ENCODE measurements around the gene SEC22A.
A peak's percentile ranks its signal among the peaks of the same experiment; 100 is the strongest.
"Not testable (repeated sequence)": the region's sequence is repeated elsewhere in the genome, so short reads cannot be mapped to it uniquely, and the experiment has no call there.

SEC22A gene

DNA sequence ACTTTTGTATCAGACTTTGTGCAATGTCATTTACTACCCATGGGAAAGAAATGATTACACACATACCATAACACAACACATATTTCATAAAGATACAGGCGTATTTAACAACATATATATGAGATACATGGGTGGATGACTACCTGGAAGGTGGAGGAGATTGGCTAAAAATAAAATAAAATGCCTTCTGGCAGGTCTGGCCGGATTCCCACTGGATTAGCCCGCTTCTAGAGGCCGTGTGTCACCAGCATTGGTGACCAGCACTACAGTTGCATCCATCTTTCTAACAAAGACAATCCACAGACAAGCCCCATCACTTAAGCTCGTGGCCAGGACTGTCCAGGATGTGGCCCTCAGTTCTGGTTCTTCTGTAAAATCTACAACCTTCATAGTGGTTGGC lies 21.0 kb upstream of the SEC22A start:
- DNase-seq (ENCODE audit: low spot score), result no peak

DNA sequence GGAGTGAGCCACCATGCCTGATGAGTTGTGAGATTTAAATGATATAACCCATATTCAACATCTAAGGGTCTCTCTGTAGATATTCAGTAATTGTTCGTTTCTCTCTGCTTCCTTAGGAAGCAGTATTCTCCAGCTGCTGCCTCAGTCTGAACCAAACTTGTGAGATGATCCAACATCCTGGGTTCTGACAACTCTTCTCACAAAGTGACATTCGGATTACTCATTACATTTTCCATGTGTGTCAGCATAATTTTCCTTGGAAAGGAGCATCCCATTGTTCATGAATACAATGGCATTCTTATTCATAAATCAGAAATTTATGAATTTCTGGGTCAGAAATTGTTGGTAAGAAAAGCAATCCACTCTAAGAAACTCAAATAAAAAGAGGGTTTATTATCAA lies 15.0 kb upstream of the SEC22A start:
- DNase-seq (ENCODE audit: low spot score), result no peak

DNA sequence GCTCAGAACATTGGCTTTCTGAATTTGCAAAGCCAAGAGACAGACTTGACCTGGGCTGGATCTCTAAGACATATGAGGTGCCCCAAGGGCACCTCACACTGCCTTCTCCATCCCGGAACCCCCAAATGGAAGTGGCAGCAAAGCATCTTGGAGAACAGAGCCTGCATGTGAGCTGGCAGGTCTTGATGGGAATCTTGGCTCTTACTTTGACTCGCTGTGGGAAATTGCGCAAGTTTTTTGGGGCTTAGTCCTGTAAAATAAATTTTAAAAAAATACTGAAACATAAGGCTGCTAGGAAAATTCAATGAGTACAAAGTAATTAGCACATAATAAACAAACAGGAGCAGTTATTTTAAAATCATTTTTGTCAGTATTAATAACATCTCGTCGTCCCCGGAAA lies 13.7 kb upstream of the SEC22A start:
- DNase-seq (ENCODE audit: low spot score), result no peak

- no peak for DNase-seq (ENCODE audit: low spot score)
These were observed 8.2 kb upstream of the SEC22A start for GRCh38 chr3:123193448-123194101.

DNA sequence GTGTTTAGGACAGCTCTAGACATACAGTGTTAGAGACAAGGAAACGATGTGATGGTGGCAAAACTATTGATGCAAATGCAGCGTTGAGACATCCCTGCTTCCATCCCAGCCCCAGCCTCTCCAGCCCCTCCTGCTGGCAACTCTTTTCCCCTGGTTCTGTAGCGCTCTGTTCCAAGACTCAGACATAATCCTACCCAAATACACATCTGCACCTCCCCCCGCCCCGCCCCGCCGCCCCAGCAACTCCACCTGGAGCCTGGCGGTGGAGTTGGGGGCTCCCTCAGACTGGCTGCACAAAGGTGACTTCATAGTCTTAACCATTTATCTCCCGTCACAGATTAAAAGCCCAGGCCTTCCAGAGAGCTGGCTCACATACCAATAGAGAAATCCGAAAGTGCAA lies 7.2 kb upstream of the SEC22A start:
- no peak for DNase-seq (ENCODE audit: low spot score)

DNA sequence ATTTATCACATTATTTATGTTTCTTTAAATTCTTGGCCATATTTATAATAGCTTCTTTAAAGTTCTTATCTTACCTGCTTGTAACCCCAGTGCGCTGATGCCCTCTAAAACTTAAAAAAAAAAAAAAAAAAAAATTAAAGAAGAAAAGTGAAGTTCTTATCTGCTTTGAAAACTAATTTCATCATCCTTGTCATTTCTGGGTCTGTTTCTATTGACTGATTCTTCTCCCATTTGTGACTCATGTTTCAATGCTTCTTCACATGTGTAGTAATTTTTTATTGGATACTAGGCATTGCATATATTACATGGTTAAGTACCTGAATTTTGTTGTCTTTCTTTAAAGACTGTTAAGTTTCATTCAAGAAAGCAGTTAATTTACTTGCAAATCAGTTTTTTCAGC lies 3.4 kb upstream of the SEC22A start:
- no peak for DNase-seq (ENCODE audit: low spot score)

DNA sequence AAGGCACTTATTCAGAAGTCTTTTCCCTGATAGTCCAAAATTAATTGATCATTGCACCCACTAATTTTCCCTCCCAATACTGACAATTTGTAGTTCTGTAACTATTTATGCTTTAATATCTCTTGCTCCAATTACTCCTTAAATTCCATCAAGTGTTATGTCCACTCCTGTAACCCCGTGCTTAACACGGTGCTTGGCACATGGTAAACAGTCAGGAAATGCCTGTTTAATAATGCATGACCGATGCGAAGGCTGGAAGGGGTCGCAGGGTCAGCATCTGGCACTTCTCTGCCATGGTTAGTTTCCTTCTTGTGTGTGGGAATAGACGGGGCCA lies 553 bp upstream of the SEC22A start:
- no peak for DNase-seq (ENCODE audit: low spot score)

DNA sequence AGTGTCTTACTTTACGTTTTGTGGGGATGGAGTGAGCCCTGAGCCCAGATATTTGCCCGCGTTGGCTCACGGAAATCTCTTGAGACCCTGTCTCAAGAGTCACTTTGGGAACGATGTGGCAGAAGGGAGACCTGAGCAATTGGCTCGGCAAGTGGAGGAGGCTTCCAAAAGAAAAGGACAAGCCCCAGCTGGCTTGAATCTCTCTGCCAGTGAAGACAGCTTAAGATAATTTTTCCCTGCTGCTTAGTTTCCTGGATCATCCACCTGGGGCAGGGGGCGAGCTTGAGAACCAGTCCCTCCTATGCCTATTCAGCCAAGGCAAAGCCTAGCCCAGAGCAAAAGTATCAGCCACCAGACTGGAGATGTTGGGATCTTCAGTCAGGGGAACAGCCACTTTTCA lies 708 bp downstream of the SEC22A start:
- DNase-seq (ENCODE audit: low spot score), result peak; percentile 8

DNA sequence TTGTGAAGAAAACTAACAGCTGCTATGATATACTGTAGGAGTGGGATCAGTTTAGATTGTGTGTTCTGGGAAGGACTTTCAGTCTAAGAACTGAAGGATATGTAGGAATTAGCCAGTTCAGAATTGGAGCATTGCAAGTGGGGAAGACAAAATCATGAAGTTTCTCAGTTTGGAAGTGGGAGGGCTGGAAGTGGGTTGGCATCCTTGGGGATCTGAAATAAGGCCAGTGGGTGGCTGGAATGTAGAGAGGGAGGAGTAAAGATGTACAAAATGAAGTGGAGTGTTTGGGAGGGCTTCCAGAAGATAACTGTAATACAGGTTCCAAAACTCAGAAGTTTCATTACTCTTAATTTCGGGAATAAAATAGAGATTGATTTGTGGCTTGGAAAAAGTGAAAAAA lies 17.2 kb downstream of the SEC22A start:
- no peak for DNase-seq (ENCODE audit: low spot score)

DNA sequence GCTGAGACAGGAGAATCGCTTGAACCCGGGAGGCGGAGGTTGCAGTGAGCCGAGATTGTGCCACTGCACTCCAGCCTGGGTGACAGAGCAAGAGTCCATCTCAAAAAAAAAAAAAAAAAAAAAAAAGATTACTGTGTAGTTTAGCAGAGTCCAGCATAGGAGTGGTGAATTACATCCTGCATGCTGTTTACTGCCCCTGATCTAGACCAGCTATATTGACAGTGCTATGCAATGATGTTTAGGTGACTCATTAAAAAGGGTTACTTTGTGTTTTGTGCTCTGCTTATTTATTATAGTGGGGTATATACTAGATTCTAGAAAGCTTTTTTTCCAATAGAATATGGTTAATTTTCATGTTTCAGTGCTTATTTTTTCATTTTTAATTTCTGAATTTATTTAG lies 19.6 kb downstream of the SEC22A start:
- DNase-seq (ENCODE audit: low spot score), result not testable (repeated sequence)

GRCh38 chr3:123225016-123225415 lies 23.3 kb downstream of the SEC22A start:
- no peak for DNase-seq (ENCODE audit: low spot score)

DNA sequence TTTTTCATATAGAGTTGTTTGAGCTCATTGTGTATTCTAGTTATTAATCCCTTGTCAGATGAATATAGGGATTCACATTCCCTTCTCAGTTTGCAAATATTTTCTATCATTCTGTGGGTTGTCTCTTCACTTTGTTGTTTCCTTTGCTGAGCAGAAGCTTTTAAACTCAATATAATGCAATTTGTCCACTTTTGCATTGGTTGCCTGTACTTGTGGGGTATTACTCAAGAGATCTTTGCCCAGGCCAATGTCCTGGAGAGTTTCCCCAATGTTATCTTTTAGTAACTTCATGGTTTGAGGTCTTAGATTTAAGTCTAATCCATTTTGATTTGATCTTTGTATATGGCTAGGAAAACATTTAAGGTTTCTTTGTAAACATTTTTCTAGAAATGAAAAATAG lies 24.8 kb downstream of the SEC22A start:
- DNase-seq (ENCODE audit: low spot score), result no peak

GRCh38 chr3:123229145-123229544 lies 27.4 kb downstream of the SEC22A start:
- DNase-seq (ENCODE audit: low spot score), result no peak

DNA sequence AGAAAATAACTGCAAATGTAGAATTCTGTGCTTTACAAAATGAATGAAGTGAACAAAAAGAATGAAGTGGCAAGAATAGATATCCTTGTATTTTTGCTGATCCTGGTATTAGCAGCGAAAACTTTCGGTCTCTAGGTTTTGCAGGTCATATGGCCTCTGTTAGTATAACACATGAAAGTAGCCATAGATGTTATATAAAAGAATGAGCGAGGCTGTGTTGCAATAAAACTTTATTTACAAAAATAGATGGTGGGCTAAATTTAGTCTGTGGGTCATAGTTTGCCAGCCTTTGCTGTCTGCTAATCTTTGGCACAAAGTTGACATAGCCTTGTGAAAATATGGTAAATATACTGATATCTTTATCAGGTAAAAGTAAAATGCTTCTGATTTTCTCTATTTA lies 35.2 kb downstream of the SEC22A start:
- DNase-seq (ENCODE audit: low spot score), result no peak

DNA sequence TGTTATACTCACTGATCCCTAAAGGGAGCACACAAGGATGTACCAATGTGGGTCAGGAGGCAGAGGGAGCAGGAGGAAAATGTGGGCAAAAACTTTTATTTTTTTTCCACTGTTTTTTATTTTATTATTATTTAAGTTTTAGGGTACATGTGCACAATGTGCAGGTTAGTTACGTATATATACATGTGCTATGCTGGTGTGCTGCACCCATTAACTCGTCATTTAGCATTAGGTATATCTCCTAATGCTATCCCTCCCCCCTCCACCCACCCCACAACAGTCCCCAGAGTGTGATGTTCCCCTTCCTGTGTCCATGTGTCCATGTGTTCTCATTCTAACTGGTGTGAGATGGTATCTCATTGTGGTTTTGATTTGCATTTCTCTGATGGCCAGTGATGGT lies 37.4 kb downstream of the SEC22A start:
- DNase-seq (ENCODE audit: low spot score), result not testable (repeated sequence)

DNA sequence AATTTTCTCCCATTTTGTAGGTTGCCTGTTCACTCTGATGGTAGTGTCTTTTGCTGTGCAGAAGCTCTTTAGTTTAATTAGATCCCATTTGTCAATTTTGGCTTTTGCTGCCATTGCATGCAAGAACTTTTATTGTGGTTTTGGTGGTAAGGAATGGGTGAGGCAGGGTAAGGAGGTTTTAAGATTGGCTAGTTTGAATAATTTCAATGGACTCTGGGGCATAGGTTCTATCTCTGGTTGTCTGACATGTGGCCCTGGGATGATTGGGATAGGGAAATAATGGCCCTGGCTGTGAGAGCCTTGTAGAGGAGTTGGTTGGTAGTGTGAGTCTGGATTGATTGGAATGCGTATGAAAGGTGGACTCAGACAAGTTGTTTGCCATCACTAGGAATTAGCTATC lies 38.0 kb downstream of the SEC22A start:
- no peak for DNase-seq (ENCODE audit: low spot score)

DNA sequence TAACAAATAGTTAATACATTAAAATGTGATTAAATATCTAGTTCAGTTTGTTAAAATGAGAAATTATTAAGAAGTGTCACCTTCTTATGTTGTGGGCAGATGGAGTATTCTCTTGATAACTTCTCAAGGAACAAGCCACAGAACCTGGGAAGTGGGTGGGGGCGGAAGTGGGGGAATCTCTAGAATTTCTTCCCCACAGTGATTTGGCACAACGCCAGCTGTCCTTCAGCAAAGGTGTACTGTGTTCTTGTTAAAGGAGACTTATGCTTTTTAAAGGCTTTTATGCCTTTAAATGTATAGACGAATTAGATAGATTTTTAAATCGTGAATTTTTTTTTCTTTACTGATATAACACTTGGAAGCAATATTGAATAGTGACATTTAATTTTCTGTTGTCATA lies 42.4 kb downstream of the SEC22A start:
- DNase-seq (ENCODE audit: low spot score), result no peak

DNA sequence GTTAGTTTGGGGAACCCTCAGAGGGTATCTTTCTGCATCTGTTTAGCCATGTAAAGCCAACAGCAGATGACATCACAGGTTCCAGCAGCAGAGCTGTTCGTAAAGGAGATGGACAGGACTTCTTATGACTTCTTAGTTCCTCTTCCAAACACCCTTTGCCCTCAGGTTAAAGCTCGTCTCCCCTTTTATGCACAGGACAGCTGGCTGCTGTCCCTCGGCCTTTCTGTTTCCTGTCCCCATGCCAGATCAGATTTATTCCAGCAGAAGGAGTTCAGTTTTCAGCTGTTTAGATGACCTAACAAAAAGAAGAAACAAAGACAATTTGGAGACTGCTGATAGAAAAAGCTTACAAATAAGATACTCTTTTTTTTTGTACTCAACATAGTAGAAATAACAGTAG lies 45.1 kb downstream of the SEC22A start:
- no peak for DNase-seq (ENCODE audit: low spot score)

DNA sequence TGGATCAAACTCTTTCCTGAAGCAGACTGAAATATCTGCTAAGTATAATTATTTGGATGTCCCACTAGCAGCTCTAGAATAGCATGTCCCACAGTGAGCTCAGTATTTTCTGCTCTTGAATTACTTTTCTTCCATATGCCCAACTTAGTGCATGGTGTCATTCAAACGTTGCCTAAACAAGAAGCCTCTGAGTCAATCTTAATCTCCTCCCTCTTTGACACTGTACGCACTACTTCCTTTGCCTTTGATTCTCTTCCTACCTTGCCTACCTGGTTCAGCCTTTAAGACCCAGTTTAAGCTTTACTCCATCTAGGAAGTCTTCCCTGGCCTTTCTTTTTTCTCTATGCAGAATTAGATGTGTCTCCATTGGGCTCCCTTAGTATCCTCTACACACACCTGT lies 54.5 kb downstream of the SEC22A start:
- DNase-seq (ENCODE audit: low spot score), result no peak

- no peak for DNase-seq (ENCODE audit: low spot score)
These were observed 56.6 kb downstream of the SEC22A start for GRCh38 chr3:123258359-123258758.

- peak; percentile 40 for DNase-seq (ENCODE audit: low spot score)
These were observed 57.2 kb downstream of the SEC22A start for GRCh38 chr3:123258811-123259420.

- no peak for DNase-seq (ENCODE audit: low spot score)
These were observed 59.9 kb downstream of the SEC22A start for GRCh38 chr3:123261666-123262065.

DNA sequence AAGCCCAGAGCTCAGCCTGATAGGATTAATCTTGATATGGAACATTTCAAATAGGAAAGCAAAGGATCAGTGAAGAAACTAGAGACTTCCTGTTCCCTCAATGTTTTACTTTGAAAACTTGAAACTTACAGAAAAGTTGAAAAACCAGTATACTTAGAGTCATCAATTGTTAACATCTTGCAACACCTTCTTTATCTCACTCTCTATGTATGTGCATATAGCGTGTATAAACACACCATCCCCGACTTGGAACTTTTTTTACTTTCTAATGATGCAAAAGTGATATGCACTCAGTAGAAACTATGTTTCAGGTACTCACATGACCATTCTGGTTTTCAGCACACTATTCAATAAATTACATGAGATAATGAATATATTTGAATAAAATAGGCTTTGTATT lies 60.5 kb downstream of the SEC22A start:
- no peak for DNase-seq (ENCODE audit: low spot score)

DNA sequence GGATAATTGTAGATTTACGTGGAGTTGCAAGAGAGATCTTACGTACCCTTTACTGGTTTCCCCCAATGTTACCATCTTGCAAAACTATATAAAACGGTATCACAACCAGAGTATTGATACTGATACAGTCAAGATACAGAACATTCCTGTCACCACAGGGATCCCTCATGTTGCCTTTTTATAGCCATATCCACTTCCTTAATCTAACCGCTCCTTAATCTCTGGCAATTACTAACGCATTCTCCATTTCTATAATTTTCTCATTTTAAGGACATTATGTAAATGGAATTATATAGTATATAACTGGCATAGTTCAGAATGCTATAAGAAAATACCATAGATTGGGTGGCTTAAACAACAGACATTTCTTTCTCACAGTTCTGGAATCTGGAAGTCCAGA lies 61.1 kb downstream of the SEC22A start:
- no peak for DNase-seq (ENCODE audit: low spot score)

DNA sequence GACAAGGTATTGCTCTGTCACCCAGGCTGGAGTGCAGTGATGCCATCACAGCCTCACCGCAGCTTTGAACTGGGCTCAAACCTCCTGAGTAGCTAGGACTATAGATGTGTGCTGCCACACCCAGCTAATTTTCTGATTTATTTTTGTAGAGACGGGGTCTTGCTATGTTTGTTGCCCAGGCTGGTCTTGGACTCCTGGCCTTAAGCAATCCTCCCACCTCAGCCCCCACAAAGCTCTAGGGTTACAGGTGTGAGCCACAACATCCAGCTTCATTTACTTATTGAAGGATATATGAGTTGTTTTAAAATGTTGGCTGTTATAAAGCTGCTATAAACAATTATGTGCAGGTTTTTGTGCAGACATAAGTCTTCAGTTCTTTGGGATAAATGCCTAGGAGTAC lies 62.2 kb downstream of the SEC22A start:
- DNase-seq (ENCODE audit: low spot score), result no peak
